GM19328 (cell line): ENCODE data around the gene OR4F15.

Experiments
- ATAC-seq: cut with Tn5 transposase; IDR thresholded peaks from one replicate; pipeline ENCODE4 v1.9.1; 2021; ENCODE audit warnings: mild to moderate bottlenecking, moderate library complexity; ENCODE audit not compliant: unreplicated experiment

OR4F15 gene

DNA sequence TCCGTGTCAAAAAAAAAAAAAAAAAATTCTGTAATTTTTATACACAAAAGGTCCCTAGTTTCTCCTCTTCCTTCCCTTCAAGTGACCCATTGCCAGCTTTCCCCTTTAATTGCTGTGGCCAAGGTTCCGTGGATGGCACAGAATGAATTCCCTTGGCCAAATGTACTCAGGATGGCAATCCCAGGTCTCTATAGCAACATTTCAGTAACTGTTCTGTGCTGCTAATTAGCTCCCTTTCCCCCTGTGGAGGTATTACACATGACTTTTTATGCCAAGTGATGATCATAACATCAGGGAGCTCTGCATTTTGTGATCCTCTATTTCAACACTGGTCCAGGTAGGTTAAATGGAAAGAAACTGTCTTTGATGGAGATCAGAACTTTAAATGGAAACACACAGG, 8.8 kb upstream of the OR4F15 start, which contains the start of gene OR4F6:
Gene OR4F6, plus strand, starts transcription at position 301 of the 400 bp plus-strand sequence. CDS start 2,211 bp downstream, outside the sequence.
- no peak for ATAC-seq

- no peak for ATAC-seq
Measured at GRCh38 chr15:101803676-101804075, 8.3 kb upstream of the OR4F15 start.

GRCh38 chr15:101804375-101804774, 7.6 kb upstream of the OR4F15 start:
- no peak for ATAC-seq

DNA sequence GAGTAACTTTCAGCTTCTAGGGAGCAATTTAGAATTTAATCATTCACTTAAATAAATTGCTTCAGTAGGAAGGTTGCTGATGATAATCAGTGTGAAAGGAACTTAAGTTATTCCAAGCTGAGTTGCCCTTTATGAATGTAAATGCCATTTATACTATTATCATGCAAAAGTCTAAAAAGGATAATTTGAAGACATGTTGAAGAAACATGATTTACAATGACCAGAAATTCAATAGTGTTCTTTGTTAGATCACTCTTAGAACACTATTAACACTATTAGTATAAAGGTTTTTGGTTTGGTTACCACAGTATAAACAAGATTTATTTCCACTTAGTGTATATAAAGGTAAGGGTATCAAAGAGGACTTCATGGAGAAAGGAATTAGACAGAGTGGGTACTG, 7.1 kb upstream of the OR4F15 start:
- ATAC-seq: no peak

DNA sequence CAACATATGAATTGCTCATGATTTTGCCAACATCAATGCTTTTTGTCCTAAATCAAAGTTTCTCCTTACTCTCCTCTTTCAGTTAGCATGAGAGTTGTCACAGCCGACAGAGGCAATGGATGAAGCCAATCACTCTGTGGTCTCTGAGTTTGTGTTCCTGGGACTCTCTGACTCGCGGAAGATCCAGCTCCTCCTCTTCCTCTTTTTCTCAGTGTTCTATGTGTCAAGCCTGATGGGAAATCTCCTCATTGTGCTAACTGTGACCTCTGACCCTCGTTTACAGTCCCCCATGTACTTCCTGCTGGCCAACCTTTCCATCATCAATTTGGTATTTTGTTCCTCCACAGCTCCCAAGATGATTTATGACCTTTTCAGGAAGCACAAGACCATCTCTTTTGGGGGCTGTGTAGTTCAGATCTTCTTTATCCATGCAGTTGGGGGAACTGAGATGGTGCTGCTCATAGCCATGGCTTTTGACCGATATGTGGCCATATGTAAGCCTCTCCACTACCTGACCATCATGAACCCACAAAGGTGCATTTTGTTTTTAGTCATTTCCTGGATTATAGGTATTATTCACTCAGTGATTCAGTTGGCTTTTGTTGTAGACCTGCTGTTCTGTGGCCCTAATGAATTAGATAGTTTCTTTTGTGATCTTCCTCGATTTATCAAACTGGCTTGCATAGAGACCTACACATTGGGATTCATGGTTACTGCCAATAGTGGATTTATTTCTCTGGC, 6.2 kb upstream of the OR4F15 start:
- no peak for ATAC-seq

- ATAC-seq: no peak
Measured at GRCh38 chr15:101807345-101807945, 4.6 kb upstream of the OR4F15 start.

- no peak for ATAC-seq
Measured at GRCh38 chr15:101808201-101808600, 3.8 kb upstream of the OR4F15 start.

DNA sequence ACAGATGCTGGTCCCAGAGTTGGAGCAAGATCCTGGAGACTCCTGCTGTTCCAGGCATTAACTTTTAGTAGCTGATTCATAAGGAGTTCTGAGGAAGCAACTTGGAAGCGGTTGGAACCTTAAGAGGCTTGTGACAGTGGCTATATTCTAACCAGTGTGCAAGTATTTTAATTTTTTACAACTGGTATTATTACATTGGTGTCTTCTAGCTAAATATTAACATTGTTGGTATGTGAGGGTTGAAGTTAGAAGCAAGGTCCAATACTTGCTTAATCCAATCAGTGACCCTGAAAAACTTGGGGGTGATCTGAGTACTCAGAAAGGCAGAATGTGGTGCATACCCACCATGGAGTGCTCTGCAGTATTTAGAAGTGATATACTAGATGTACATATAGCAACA, 1.5 kb upstream of the OR4F15 start:
- ATAC-seq: no peak

DNA sequence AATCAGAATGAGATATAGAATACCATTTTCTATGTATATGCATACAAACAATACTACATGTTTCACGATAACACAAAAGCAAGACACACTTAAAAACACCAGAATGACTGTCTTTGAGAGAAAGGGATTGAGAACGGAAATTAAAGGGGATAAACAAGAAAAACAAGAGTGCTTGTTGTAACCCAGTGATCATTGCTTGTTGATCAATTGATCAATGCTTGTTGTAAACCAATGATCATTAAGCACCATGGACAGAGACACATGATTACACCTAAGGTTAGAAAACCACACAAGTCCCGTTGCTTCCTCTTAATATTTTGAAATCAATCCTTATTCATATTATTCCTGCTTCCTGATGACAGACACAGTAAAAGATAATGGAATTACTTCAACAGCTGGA, 1.1 kb upstream of the OR4F15 start:
- no peak for ATAC-seq

DNA sequence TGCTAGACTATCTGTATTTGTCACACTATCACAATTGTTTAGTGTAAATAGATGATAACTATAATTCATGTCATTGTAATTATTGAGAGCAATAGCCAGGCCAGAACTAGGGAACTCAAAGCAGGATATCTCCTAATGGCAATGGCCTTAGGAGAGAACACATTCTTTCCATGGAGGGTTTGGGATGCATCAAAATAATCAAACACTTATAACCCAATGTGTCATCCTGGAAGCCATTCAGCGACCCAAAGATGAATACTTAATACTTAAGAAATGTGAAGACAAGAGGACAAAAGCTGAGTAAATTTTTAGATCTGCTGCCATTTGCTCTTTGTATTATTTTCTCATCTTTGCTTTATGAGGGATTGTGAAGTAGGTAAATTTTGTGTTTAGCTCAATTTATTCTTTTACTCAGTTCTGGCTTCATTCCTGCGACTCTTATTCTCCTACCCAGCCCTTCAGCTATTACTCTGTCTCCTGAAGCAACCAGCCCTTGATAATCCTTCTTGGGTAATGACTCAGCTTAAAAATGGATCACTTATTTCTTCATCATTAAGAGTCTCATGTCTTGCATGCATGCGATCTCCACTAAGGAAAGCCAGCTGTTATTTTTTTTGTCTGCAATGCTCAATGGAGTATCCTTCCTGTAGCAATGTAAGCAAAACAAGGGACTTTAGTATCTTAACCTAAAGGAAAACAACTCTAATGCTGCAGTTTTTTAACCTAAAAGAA, 2.0 kb downstream of the OR4F15 start:
- no peak for ATAC-seq

- ATAC-seq: no peak
Measured at GRCh38 chr15:101820781-101821180, 8.8 kb downstream of the OR4F15 start.

DNA sequence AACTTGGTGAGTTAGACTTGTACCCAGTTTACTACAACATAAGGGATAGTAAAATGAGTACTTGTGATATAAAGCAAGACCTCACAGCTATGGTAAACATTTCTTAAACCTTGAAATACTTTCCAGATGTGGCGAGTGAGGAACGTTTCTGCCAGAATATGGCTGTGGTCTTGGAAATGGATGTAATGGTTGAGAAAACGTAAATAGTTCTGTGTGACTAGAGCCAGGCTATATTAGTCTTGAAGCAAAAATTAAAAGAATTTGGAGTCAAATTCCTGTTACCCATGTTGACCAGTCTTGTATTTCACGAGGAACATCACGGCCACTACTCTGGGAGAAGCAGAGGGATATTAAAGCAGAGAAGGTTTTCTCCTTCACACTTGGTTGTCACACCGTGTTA, 15.3 kb downstream of the OR4F15 start:
- no peak for ATAC-seq

DNA sequence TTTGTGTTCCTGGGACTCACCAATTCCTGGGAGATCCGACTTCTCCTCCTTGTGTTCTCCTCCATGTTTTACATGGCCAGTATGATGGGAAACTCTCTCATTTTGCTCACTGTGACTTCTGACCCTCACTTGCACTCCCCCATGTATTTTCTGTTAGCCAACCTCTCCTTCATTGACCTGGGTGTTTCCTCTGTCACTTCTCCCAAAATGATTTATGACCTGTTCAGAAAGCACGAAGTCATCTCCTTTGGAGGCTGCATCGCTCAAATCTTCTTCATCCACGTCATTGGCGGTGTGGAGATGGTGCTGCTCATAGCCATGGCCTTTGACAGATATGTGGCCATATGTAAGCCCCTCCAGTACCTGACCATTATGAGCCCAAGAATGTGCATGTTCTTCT, 16.8 kb downstream of the OR4F15 start:
- no peak for ATAC-seq

DNA sequence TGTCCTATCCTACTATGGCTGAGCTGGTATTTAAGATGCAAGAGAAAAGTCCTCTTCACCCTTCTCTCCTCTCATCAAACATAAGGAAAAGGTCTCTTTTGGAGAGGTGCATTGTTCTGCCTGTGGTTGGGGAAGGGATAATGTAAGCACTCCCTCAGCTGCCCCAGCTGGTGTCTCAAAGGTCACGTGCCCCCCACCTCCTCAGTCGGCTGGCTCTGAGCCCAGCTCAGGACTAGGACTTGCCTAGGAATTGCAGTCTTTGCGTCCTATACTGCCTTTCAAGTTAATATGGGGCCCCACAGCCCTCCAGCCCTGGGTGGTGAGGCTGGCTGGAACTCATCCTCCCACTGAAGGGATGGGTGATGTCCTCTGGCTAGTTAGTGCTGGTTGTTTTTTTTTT, 29.7 kb downstream of the OR4F15 start:
- ATAC-seq: no peak

GRCh38 chr15:101844916-101845315, 32.9 kb downstream of the OR4F15 start:
- no peak for ATAC-seq

GRCh38 chr15:101852356-101852755, 40.4 kb downstream of the OR4F15 start:
- ATAC-seq: no peak
